ENCODE measurements around the gene RBMS3. TPM values are rescaled to one million over a fixed set of nuclear protein-coding genes. Genes with fewer than 3 reads are reported as not detected.

Gene RBMS3
- total and polyA plus RNA-seq, 2 of the 8 experiments (the other 6 are each of a cell fraction or from before 2014, with no cell fraction given): 3.7 to 6.9 TPM

GRCh38 chr3:29933802-29934490 is 653.1 kb downstream of the RBMS3 start:
- Histone ChIP-seq H3K79me1 (ENCODE audit: low read depth, low read length) (no peaks in the 10 kb centered on the region), H3K23ac (ENCODE audit: insufficient read length) (no peak overlapping the region), H3K9me3 (ENCODE audit: insufficient read depth in 2 of 2, low read depth in 1 of 2, low read length in 1 of 2) (no peaks in the 10 kb centered on the region), H3K79me2 (ENCODE audit: control insufficient read depth in 1 of 2, insufficient read depth in 2 of 2, low read length in 2 of 2) (no peaks in the 10 kb centered on the region), H4K20me1 (replicated peaks in 1 of 2; ENCODE audit: control insufficient read depth in 1 of 2, insufficient read depth in 2 of 2, low read length in 2 of 2) (no peaks in the 10 kb centered on the region), H3K4me1 (replicated peaks in 1 of 4; ENCODE audit: control insufficient read depth in 3 of 4, insufficient read depth in 4 of 4, low read length in 3 of 4) (peaks cover 0 to 2% (median under 1%) of the 10 kb centered on the region in 4 experiments; a peak in 2 of 7 replicates), H4K91ac (replicated peaks; ENCODE audit: insufficient read length, low read length) (no peak overlapping the region), H3K56ac (replicated peaks; ENCODE audit: insufficient read length, low read depth, low read length) (no peak overlapping the region), H2BK5ac (ENCODE audit: low read depth, low read length) (no peak overlapping the region), H2AK5ac (ENCODE audit: low read depth, low read length) (no peak overlapping the region), H3K4me3 (ENCODE audit: extremely low read depth in 1 of 4, insufficient read depth in 2 of 4, low read depth in 3 of 4, low read length in 4 of 4) (no peak overlapping the region), H3K27me3 (replicated peaks in 1 of 4; ENCODE audit: control insufficient read depth in 3 of 4, extremely low read depth in 1 of 4, insufficient read depth in 3 of 4, low read length in 3 of 4) (no peaks in the 10 kb centered on the region), H3K27ac (ENCODE audit: low read depth, low read length) (no peak overlapping the region), H4K5ac (ENCODE audit: insufficient read length, low read depth, low read length) (no peak overlapping the region), H2AFZ (ENCODE audit: low read length) (no peak overlapping the region), H3K14ac (ENCODE audit: insufficient read length) (no peak overlapping the region), H3K4me2 (ENCODE audit: insufficient read depth in 1 of 2, low read depth in 2 of 2, low read length in 2 of 2) (no peak overlapping the region), H3K4ac (replicated peaks; ENCODE audit: insufficient read length, low read depth, low read length) (no peak overlapping the region), H3K36me3 (ENCODE audit: control insufficient read depth in 2 of 4, insufficient read depth in 4 of 4, low read length in 3 of 4) (no peaks in the 10 kb centered on the region), H3K18ac (ENCODE audit: extremely low read depth, low read length) (no peak overlapping the region; the same call in 1 of the 2 replicates), H2BK15ac (ENCODE audit: low read length) (no peak overlapping the region), H4K8ac (ENCODE audit: extremely low read depth, insufficient read depth, low read length) (no peak overlapping the region), H3K23me2 (ENCODE audit: low read depth, low read length) (no peaks in the 10 kb centered on the region), H2BK120ac (replicated peaks; ENCODE audit: low read depth, low read length) (no peak overlapping the region), H2BK20ac (ENCODE audit: low read length) (no peak overlapping the region), H3K9ac (replicated peaks in 1 of 4; ENCODE audit: extremely low read depth in 1 of 4, low read depth in 3 of 4, low read length in 3 of 4) (no peak overlapping the region), H2BK12ac (ENCODE audit: low read depth, low read length) (no peak overlapping the region)
- ChIA-PET CTCF (ENCODE audit: partially characterized antibody) (interaction anchor here (1.0 kb wide), 1 partner anchor 69 kb away, joined by 3 read pairs; no protein-coding TSS in a partner anchor), POLR2A (ENCODE audit: partially characterized antibody) (no interaction called here)
- no peak for FAIRE-seq
- no peak for DNase-seq (ENCODE audit: low read depth in 1 of 2, low spot score in 2 of 2)
- TF ChIP-seq SIRT6 (IDR thresholded peaks at IDR 0.05; ENCODE audit: low read length): no peak
- no peak for TF ChIP-seq CREB1 (IDR thresholded peaks at IDR 0.05)
- no peak for TF ChIP-seq TEAD4 (IDR thresholded peaks at IDR 0.05; ENCODE audit: low read depth, low read length)
- WGBS, 2 experiments (ENCODE audit: extremely low coverage in 1 of 2, insufficient coverage in 1 of 2, insufficient read length in 1 of 2, insufficient replicate concordance in 2 of 2, low coverage in 1 of 2, low lambda C conversion rate in 2 of 2, missing lambda C conversion rate in 1 of 2): 80% methylated on average over 3 of the region's 3 CpGs; no CpG with 5 or more reads in 1 of the 2 experiments
